Sigmoid colon (tissue), 7 donors: ENCODE data around the gene MXD4. TPM values are rescaled to one million over a fixed set of nuclear protein-coding genes. Genes with fewer than 3 reads are reported as not detected.

Experiments used
- DNase-seq: peaks from one replicate; pipeline ENCODE4 v3.0.0-alpha.2; 2019
- H3K27ac ChIP-seq, 4 donors: fragments of 200-600 bp; sonication (generic); one replicate each; pipeline ENCODE4 v1.5.1; 2016 to 2019; ENCODE audit warnings: mild to moderate bottlenecking in 1 of 4
- H3K27me3 ChIP-seq, 3 donors: fragments of 200-600 bp; sonication (generic); one replicate each; pipeline ENCODE4 v1.5.1; 2019; ENCODE audit warnings: mild to moderate bottlenecking in 1 of 3
- H3K36me3 ChIP-seq, 4 donors: fragments of 200-600 bp; sonication (generic); one replicate each; pipeline ENCODE4 v1.5.1; 2016 to 2019
- H3K4me1 ChIP-seq, 4 donors: fragments of 200-600 bp; sonication (generic); one replicate each; pipeline ENCODE4 v1.5.1; 2017 to 2019
- H3K4me3 ChIP-seq, 4 donors: fragments of 200-600 bp; sonication (generic); one replicate each; pipeline ENCODE4 v1.5.1; 2017 to 2019; ENCODE audit warnings: mild to moderate bottlenecking in 2 of 4, moderate library complexity in 1 of 4
- H3K9me3 ChIP-seq, 4 donors: fragments of 200-600 bp in 3 of 4; sonication (generic) in 3 of 4; one replicate each; pipeline versions ENCODE4 v1.5.1 to v1.6.1; 2013 to 2019
- EP300 ChIP-seq, 4 donors: sonication (generic); formaldehyde crosslinking; IDR thresholded peaks; one replicate each; pipeline ENCODE4 v1.6.1; 2017; ENCODE audit warnings: antibody characterized with exemption in 4 of 4
- POLR2A ChIP-seq, 2 donors: fragments of 450-650 bp; IDR thresholded peaks; one replicate each; pipeline ENCODE4 v1.6.1; 2016; ENCODE audit warnings: antibody characterized with exemption in 2 of 2, mild to moderate bottlenecking in 2 of 2, moderate library complexity in 2 of 2
- POLR2AphosphoS5 ChIP-seq, 4 donors: sonication (generic); formaldehyde crosslinking; IDR thresholded peaks; one replicate each; pipeline ENCODE4 v1.6.1; 2017; ENCODE audit warnings: antibody characterized with exemption in 4 of 4
- WGBS, 2 donors: extraction: QIAGEN DNeasy Blood & Tissue Kit; methylation state at CpG; one replicate each; pipeline ENCODE4 v1.1.7; 2013; 5-methylcytosine and 5-hydroxymethylcytosine counted together
- intact Hi-C: fragments of 100-400 bp; cut with DNase I; formaldehyde crosslinking; loops from one replicate; pipeline ENCODE4 v1.15.1; 2023
- polyA plus RNA-seq, 3 donors: library from polyadenylated mRNA; stranded (reverse); fragments of 200-250 nt; gene quantifications; one replicate each; pipeline ENCODE4 v1.2.3, GENCODE V29; 2013
- total RNA-seq, 4 donors: library from RNA; depleted of rRNA; stranded (reverse); fragments of >200 nt; gene quantifications; one replicate each; pipeline ENCODE4 v1.1.0, GENCODE V29; 2016
- TF ChIP-seq, protein P1 (sequence below), 4 experiments: fragments of 450-650 bp in 3 of 4; fragments of 200-600 bp in 1 of 4; IDR thresholded peaks; one replicate each; pipeline ENCODE4 v1.5.1; 2016 to 2019; ENCODE audit warnings: antibody characterized with exemption in 4 of 4, mild to moderate bottlenecking in 3 of 4, moderate library complexity in 2 of 4
- donor health status: healthy with polysubstance abuse.
- donor health status: Bipolar disorder and iron deficiency.
- donor health status: healthy.

Gene MXD4, protein sequence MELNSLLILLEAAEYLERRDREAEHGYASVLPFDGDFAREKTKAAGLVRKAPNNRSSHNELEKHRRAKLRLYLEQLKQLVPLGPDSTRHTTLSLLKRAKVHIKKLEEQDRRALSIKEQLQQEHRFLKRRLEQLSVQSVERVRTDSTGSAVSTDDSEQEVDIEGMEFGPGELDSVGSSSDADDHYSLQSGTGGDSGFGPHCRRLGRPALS
- total RNA-seq (10 to 100 TPM; 36.4 to 62.0 (median 38.7) TPM), polyA plus RNA-seq (10 to 100 TPM; 25.0 to 32.8 (median 27.6) TPM)

DNA sequence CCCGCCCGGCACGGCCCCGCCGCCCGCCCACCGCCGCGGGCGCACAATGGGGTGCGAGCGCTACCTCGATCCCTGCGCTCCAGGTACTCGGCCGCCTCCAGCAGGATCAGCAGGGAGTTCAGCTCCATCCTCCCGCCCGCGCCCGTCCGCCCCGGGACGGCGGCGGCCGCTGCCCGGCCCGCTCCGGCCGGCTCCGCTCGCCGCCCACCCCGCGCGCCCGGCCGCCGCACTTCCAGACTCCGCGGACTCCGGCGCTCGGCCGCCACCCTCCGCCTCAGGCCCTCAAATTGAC lies at the start of gene MXD4:
Gene MXD4, minus strand, starts transcription at position 257 of the 292 bp plus-strand sequence. Its CDS starts 129 bp downstream, at position 128.
- intact Hi-C loops = loop anchor here (1.0 to 10.0 kb wide), 5 partner anchors 19 to 496 kb away; partner anchors contain the start of genes CFAP99, HAUS3, POLN and RNF4
- Histone ChIP-seq H3K4me3 (peak within 1 kb of the TSS; percentile 92 to 97 (median 94)), H3K4me1 (peaks cover 0 to 87% (median 73%) of the 10 kb centered on the region in 4 donors), H3K36me3 (peaks cover 0 to 7% (median 0%) of the 10 kb centered on the region in 4 donors), H3K27ac (peak within 1 kb of the TSS; percentile 96 to 99 (median 98)), H3K9me3 (no peaks in the 10 kb centered on the region), H3K27me3 (no peaks in the 10 kb centered on the region)
- no peak for DNase-seq
- WGBS, 2 donors = 0 to 1% methylated on average over 46 of the region's 46 CpGs
- TF ChIP-seq, protein P1, sequence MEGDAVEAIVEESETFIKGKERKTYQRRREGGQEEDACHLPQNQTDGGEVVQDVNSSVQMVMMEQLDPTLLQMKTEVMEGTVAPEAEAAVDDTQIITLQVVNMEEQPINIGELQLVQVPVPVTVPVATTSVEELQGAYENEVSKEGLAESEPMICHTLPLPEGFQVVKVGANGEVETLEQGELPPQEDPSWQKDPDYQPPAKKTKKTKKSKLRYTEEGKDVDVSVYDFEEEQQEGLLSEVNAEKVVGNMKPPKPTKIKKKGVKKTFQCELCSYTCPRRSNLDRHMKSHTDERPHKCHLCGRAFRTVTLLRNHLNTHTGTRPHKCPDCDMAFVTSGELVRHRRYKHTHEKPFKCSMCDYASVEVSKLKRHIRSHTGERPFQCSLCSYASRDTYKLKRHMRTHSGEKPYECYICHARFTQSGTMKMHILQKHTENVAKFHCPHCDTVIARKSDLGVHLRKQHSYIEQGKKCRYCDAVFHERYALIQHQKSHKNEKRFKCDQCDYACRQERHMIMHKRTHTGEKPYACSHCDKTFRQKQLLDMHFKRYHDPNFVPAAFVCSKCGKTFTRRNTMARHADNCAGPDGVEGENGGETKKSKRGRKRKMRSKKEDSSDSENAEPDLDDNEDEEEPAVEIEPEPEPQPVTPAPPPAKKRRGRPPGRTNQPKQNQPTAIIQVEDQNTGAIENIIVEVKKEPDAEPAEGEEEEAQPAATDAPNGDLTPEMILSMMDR (IDR thresholded peaks at IDR 0.05) = no peak
- TF ChIP-seq EP300 (IDR thresholded peaks at IDR 0.05) (no peak), POLR2AphosphoS5 (IDR thresholded peaks at IDR 0.05) (peak; percentile 1 to 91 (median 58)), POLR2A (IDR thresholded peaks at IDR 0.05) (no peak)

DNA sequence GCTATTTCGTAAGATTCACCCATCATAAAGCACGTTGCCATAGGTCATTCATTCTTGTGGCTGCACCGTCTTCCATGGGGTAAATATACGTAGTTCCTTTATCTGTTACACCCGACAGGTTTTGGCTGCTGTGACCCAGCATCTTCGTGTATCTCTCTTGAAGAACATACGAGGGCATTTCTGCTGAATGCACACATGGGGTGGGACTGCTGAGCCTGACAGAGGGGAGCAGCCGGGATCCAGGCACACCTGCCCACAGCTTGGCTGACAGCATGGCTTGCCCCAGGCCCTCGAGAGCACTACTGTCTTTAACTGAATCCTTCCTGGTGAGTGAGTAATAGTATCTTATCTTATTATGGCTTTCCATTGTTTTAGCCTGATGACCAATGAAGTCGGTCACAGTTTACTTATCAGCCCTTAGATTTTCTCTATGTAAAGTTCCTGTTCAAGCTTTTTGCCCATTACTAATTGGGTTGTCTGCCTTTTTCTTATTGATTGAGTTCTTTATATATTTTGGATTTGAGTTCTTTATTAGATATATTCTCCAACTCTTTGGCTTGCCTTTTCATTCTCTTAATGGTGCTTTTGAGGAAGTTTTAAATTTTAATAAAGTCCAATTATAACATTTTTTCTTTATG lies 45.0 kb upstream of the MXD4 start:
- Histone ChIP-seq H3K4me1 (peaks cover 0 to 4% (median under 1%) of the 10 kb centered on the region in 4 donors), H3K36me3 (no peaks in the 10 kb centered on the region), H3K27ac (no peak overlapping the region), H3K27me3 (no peaks in the 10 kb centered on the region), H3K9me3 (peaks cover 0 to 8% (median 4%) of the 10 kb centered on the region in 4 donors), H3K4me3 (no peak overlapping the region)
- 92% methylated on average over 10 of the region's 10 CpGs for WGBS, 2 donors
- intact Hi-C loops = no loop called here
- no peak for TF ChIP-seq POLR2A (IDR thresholded peaks at IDR 0.05)
- TF ChIP-seq, protein P1 (IDR thresholded peaks at IDR 0.05) = no peak
- no peak for TF ChIP-seq EP300 (IDR thresholded peaks at IDR 0.05)
- no peak for TF ChIP-seq POLR2AphosphoS5 (IDR thresholded peaks at IDR 0.05)
- DNase-seq = no peak

DNA sequence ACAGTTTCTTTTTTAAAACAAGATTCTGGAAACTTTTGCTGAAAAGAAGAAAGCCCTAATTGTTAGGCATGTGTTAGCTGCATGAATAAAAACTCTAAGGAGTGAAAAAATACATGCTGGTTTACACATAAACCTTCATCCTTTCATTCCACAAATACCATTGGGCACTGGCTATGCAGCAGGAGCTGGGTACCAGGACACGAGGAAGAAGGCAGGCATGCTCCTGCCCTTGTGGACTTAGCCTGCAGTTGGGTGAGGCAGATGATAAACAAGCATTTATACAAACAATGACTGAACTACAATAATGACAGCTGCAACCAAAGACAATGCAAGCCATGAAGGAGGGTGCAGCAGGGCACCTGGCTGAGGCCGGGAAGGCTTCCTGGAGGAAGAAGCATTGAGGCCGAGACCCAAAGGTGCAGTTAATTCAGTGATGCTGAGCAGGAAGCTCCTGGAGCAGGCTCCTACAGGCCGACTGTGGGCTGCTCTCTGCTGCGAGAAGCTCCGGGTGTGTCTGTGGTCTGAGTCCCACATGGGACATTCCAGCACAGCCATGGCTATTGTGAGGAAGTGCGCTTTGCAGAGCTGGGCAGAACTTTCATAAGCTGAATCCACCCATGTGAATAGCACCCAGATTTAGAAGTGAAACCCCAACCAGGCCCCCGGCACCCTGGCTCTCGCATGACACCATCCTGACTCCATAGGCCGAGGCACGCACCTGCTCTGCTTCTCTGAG lies 44.0 kb upstream of the MXD4 start:
- peaks cover 0 to 13% (median 5%) of the 10 kb centered on the region in 4 donors for H3K4me1 ChIP-seq
- no peak overlapping the region for H3K27ac ChIP-seq
- intact Hi-C loops = no loop called here
- TF ChIP-seq, protein P1 (IDR thresholded peaks at IDR 0.05) = no peak
- TF ChIP-seq EP300 (IDR thresholded peaks at IDR 0.05) = no peak
- no peak for TF ChIP-seq POLR2AphosphoS5 (IDR thresholded peaks at IDR 0.05)
- no peak for TF ChIP-seq POLR2A (IDR thresholded peaks at IDR 0.05)
- H3K36me3 ChIP-seq = no peaks in the 10 kb centered on the region
- H3K4me3 ChIP-seq = no peak overlapping the region
- no peak for DNase-seq
- peaks cover 0 to 7% (median 0%) of the 10 kb centered on the region in 4 donors for H3K9me3 ChIP-seq
- H3K27me3 ChIP-seq = no peaks in the 10 kb centered on the region
- WGBS, 2 donors = 58 to 81% methylated on average over 11 of the region's 11 CpGs

DNA sequence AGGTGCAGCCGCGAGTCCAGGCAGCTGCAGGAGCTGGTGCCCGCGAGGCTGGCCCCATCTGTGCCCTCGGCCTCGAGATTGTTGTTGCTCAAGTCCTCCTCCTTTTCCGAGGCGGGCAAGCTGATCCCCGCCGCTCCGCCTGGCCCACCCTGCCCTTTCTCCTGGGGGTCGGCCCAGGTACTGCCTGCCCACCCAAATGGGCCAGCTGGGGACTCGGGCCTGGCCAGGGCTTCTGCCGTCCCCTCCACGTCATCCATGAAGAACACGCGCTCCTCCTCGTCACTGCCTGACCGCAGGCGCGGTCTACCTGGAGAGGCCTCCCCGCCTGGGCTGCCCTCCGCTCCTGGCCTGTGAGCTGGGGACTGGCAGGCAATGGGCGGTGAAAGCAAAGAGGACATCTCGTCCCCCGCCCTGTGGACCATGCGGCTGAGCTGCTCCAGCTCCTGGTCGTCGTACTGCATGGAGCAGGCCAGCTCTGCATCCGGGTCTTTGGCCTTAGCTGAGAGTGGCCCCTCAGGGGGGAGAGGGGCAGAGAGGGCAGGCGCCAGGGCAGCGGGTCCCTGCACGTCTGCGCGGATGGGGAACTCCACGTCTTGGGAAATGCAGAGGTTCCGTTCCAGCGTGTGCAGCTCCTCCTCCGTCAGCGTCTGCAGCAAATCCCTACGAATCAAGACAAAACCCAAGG lies 43.1 kb upstream of the MXD4 start:
- WGBS, 2 donors = 93 to 94% methylated on average over 41 of the region's 41 CpGs
- Histone ChIP-seq H3K4me1 (peaks cover 0 to 14% (median 5%) of the 10 kb centered on the region in 4 donors), H3K9me3 (peaks cover 0 to 7% (median 0%) of the 10 kb centered on the region in 4 donors), H3K36me3 (no peaks in the 10 kb centered on the region), H3K4me3 (no peak overlapping the region), H3K27me3 (no peaks in the 10 kb centered on the region), H3K27ac (no peak overlapping the region)
- intact Hi-C loops = no loop called here
- DNase-seq = peak; percentile 64
- no peak for TF ChIP-seq POLR2A (IDR thresholded peaks at IDR 0.05)
- no peak for TF ChIP-seq POLR2AphosphoS5 (IDR thresholded peaks at IDR 0.05)
- TF ChIP-seq, protein P1 (IDR thresholded peaks at IDR 0.05) = no peak
- TF ChIP-seq EP300 (IDR thresholded peaks at IDR 0.05) = no peak
